Activated CD4-positive, alpha-beta memory T cell treated with anti-CD3 and anti-CD28 coated beads for 36 hours (primary cell): Measurements from ENCODE around the gene GATAD2B. TPM values are rescaled to one million over a fixed set of nuclear protein-coding genes. Genes with fewer than 3 reads are reported as not detected.

Source experiments
- CTCF ChIA-PET: fragments of 350-600 bp; sonication (Branson Sonifier 250); formaldehyde crosslinking; loops from one replicate; lab custom pipeline; 2021; ENCODE audit warnings: antibody characterized with exemption, inconsistent platforms; lab: Charles Lee
- POLR2A ChIA-PET: fragments of 350-600 bp; sonication (Branson Sonifier 250); formaldehyde crosslinking; loops from one replicate; lab custom pipeline; 2021; ENCODE audit warnings: antibody characterized with exemption; lab: Charles Lee
- DNase-seq: peaks from one replicate; pipeline ENCODE4 v3.0.0-alpha.2; 2020
- H3K27ac Mint-ChIP-seq: one replicate; pipeline ENCODE4 v1.8.0; 2021; ENCODE audit warnings: mixed read lengths
- H3K27me3 Mint-ChIP-seq: one replicate; pipeline ENCODE4 v1.8.0; 2021; ENCODE audit warnings: mixed read lengths
- H3K36me3 Mint-ChIP-seq: one replicate; pipeline ENCODE4 v1.8.0; 2021; ENCODE audit warnings: mixed read lengths
- H3K4me1 Mint-ChIP-seq: one replicate; pipeline ENCODE4 v1.8.0; 2021; ENCODE audit warnings: low read depth, mixed read lengths
- H3K4me3 Mint-ChIP-seq: one replicate; pipeline ENCODE4 v1.8.0; 2021; ENCODE audit warnings: mild to moderate bottlenecking, mixed read lengths
- H3K9me3 Mint-ChIP-seq: one replicate; pipeline ENCODE4 v1.8.0; 2021; ENCODE audit warnings: mixed read lengths
- intact Hi-C: fragments of 100-400 bp; cut with micrococcal nuclease; formaldehyde crosslinking; loops from one replicate; pipeline ENCODE4 v1.15.1; 2023
- total RNA-seq, 2 experiments: library from RNA; stranded (reverse); gene quantifications; one replicate each; pipeline ENCODE4 v1.2.3, GENCODE V29; 2021

GATAD2B gene
- total RNA-seq, 2 experiments from 2014 or later, result 66.4 to 67.9 TPM

DNA sequence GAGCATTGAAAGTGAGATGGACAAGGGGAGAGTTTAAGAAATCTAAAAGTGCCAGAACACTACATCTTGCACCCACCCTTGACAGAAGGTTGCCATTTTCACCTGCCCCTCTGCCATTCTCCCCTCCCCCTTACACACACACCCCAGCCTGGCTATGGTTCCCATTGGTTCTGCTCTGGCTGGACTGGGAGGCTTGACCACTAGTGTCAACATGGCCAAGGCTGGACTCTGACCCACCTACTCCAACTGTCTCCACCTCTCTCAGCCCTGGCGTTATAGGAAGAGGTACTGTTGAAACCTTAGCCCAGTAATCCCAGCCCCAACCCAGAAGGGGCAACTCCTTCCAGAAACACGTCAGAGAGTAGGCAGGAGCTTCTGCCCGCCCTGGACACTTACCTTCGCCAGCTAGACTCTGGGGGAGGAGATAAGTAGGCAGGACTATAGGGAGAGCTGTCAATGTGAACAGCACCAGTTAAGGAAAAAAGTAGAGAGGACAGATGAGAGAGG is 31.1 kb upstream of the GATAD2B start:
- Mint-ChIP-seq H3K27ac (peak overlapping the region; percentile 47), H3K4me3 (no peak overlapping the region), H3K36me3 (peaks cover 40% of the 10 kb centered on the region), H3K9me3 (no peaks in the 10 kb centered on the region), H3K27me3 (no peaks in the 10 kb centered on the region), H3K4me1 (peaks cover 31% of the 10 kb centered on the region)
- DNase-seq, result no peak
- CTCF ChIA-PET, result interaction anchor here (1.1 to 1.6 kb wide), 2 partner anchors 8 to 33 kb away, joined by 4 to 5 read pairs; partner anchors contain the start of gene DENND4B
- intact Hi-C loops, result no loop called here
- POLR2A ChIA-PET, result interaction anchor here (0.9 kb wide), 1 partner anchor 24 kb away, joined by 3 read pairs; the partner anchor contains the start of gene JTB

DNA sequence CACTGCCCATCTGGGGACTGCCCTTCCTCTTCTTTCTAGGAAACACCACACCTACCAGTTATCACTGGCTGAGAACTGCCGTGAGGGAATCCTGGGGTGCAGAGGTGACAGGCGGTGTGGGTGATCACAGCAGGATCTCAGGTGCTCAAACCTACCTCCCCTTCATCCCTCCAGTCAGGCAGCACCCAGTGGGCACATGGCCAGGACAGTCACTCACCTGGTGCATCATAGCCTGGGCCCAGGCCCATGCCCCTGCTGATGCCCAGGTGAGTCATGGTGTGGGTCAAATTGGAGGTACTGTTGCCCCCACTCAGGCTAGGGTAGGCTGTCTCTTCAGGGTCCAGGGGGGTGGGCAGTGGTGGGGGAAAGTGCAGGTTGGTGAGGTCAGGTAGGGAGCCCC is 29.0 kb upstream of the GATAD2B start:
- POLR2A ChIA-PET, result no interaction called here
- H3K36me3 Mint-ChIP-seq, result peaks cover 38% of the 10 kb centered on the region
- H3K27ac Mint-ChIP-seq, result no peak overlapping the region
- intact Hi-C loops, result no loop called here
- H3K4me3 Mint-ChIP-seq, result no peak overlapping the region
- peaks cover 26% of the 10 kb centered on the region for H3K4me1 Mint-ChIP-seq
- CTCF ChIA-PET, result no interaction called here
- no peaks in the 10 kb centered on the region for H3K27me3 Mint-ChIP-seq
- H3K9me3 Mint-ChIP-seq, result no peaks in the 10 kb centered on the region
- DNase-seq, result no peak

DNA sequence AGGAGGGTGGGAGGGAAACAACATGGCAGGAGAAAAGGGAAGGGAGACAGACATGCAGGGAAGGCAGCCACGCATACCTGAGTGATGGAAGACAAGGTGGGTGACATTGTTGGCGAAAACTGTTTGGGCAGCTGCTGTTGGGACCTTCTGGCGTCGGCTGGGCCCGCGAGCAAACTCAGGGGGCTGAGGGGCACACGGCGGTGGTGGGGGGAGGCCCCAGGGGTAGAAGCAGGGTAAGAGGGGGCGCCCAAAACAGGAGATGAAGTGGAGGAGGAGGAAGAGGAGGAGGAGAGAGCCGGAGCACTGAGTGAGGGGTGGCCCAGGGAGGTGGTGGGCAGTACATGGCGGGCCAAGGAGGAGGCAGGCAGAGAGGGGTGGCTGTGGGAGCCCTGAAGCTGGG is 28.4 kb upstream of the GATAD2B start:
- POLR2A ChIA-PET, result interaction anchor here (0.9 kb wide), 1 partner anchor 11 kb away, joined by 3 read pairs; no protein-coding TSS in a partner anchor
- no peak for DNase-seq
- peak overlapping the region; percentile 16 for H3K27ac Mint-ChIP-seq
- CTCF ChIA-PET, result interaction anchor here (1.0 kb wide), 1 partner anchor 153 kb away, joined by 3 read pairs; no protein-coding TSS in a partner anchor
- peaks cover 38% of the 10 kb centered on the region for H3K36me3 Mint-ChIP-seq
- no peak overlapping the region for H3K4me3 Mint-ChIP-seq
- no peaks in the 10 kb centered on the region for H3K27me3 Mint-ChIP-seq
- H3K9me3 Mint-ChIP-seq, result no peaks in the 10 kb centered on the region
- intact Hi-C loops, result no loop called here
- H3K4me1 Mint-ChIP-seq, result peaks cover 22% of the 10 kb centered on the region

DNA sequence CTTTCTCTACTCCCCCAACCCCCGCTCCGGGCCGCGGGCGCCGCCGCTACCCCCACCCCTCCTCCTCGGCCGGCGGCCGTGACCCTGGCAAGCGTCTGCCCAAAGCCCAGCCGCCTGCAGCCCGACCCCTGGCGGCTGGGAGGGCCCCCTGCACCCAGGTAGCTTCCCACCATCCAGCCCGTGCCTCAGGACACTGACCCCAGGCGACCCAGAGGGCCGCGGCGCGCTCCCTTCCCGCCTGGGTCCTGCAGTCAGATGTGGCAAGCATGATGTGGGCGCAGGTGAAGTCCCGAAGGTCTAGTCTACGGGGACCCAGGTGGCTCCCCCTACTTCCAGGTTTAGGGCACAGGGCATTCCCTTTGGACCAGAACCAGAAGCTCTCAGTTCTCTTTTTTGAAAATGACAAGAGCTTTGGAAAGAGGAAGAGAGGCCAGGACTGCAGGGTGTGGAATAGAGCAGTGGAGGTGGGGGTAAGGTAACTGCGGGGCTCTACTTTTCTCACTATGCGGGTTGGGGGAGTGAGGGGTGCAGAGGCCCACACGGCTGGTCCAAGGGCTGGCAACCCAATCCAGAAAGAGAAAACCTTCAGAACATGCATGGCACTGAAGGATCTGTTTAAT is 24.0 kb upstream of the GATAD2B start, which contains the start of gene DENND4B:
Gene DENND4B, minus strand, starts transcription at position 97 of the 620 bp plus-strand sequence. CDS start 2,344 bp downstream, outside the sequence.
- peak; percentile 83 for DNase-seq
- Mint-ChIP-seq H3K4me3 (peak within 1 kb of the TSS; percentile 92), H3K27ac (peak within 1 kb of the TSS; percentile 97), H3K36me3 (peaks cover 40% of the 10 kb centered on the region), H3K27me3 (no peaks in the 10 kb centered on the region), H3K9me3 (no peaks in the 10 kb centered on the region), H3K4me1 (peaks cover 25% of the 10 kb centered on the region)
- ChIA-PET POLR2A (interaction anchor here (0.6 to 3.9 kb wide), 12 partner anchors 9 to 171 kb away, joined by 3 to 41 read pairs (median 8); partner anchors contain the start of genes CREB3L4, CRTC2, GATAD2B and RPS27), CTCF (interaction anchor here (0.6 to 4.3 kb wide), 32 partner anchors 8 to 439 kb away, joined by 3 to 31 read pairs (median 4); partner anchors contain the start of genes CREB3L4, CRTC2, JTB and RAB13)
- intact Hi-C loops, result loop anchor here (1.0 kb wide), 2 partner anchors 23 to 149 kb away; no protein-coding TSS in a partner anchor

DNA sequence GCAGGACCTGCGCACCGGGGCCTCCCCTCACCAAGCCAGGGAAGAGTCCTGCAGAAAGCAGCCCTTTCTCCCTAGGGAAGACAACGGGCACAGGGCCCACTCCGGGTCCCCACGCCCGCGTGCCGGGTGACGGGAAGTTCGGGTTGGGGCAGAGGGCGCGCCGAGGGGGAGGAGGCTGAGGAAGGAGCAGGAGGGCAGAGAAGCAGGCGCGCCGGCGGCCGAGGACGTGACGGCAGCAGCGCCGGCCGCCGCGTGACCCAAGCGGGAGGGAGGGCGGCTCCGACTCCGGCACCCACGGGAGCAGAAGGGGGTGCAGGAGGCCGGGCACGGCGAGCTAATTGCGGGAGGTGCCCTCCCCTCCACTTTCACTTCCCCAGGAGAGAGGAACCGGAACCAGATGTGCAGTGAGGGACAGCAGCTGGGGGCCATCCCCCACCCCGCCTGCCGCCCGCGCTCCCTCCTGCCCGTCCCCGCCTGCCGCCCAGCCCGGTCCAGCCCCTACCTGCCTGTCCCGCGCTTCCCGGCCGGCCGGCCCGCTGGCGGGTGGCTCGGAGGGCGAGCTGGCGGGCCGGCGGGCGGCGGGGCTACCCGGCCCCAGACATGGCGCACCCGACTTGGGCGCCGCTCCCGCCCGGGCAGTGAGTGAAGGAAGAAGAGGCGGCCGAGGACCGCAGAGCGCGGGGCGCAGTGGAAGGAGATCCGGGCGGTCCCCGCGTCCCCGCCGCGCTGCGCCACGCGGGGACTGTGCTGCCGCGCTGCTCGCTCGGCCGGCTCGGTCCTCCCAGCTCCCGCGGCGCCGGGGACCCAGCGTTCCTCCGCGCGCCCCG is 23.2 kb upstream of the GATAD2B start:
- intact Hi-C loops, result loop anchor here (1.0 to 2.0 kb wide), 4 partner anchors 12 to 149 kb away; partner anchors contain the start of gene CRTC2
- H3K4me3 Mint-ChIP-seq, result peak overlapping the region; percentile 92
- peak overlapping the region; percentile 97 for H3K27ac Mint-ChIP-seq
- H3K4me1 Mint-ChIP-seq, result peaks cover 25% of the 10 kb centered on the region
- no peaks in the 10 kb centered on the region for H3K9me3 Mint-ChIP-seq
- POLR2A ChIA-PET, result interaction anchor here (0.6 to 3.9 kb wide), 14 partner anchors 10 to 171 kb away, joined by 3 to 41 read pairs (median 8); partner anchors contain the start of genes CREB3L4, CRTC2, GATAD2B and JTB
- peak; percentile 81 for DNase-seq
- peaks cover 36% of the 10 kb centered on the region for H3K36me3 Mint-ChIP-seq
- no peaks in the 10 kb centered on the region for H3K27me3 Mint-ChIP-seq
- CTCF ChIA-PET, result interaction anchor here (0.6 to 4.3 kb wide), 30 partner anchors 8 to 438 kb away, joined by 3 to 31 read pairs (median 6); partner anchors contain the start of genes CREB3L4, CRTC2, GATAD2B and JTB

DNA sequence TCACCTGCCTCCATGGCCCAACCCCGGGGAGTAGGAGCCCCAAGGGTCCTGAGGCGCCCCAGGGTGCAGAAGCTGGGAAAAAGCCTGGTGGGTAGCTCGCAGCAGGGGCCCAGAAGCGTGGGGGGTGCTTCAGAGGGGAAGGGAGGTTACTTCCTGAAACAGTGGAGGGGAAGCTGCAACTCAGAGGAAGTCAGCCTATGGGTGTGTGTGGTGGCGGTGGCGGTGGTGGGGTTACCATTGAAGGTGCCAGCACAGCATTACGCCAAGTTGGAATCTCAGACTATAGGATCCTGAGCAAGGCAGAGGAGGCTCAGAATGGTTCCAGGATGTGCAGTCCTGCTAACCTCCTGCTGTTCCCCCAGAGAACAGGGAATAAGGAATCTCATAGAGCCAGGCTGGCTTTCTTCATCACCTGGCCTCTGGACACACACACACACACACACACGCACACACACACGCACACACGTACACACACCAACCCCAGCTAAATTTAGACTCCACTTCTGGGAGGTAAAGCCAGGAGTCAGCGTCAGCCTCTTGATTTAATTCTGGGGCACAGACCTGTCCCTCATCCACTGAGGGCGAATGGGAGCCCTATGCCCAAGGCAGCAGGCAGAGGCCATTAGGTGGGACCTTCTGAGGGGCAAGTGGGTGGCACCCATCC is 22.5 kb upstream of the GATAD2B start:
- H3K4me3 Mint-ChIP-seq, result peak overlapping the region; percentile 92
- peak overlapping the region; percentile 97 for H3K27ac Mint-ChIP-seq
- ChIA-PET POLR2A (interaction anchor here (0.6 to 3.9 kb wide), 15 partner anchors 11 to 1976 kb away, joined by 3 to 41 read pairs (median 5); partner anchors contain the start of genes CREB3L4, GATAD2B, JTB and RPS27), CTCF (interaction anchor here (0.6 to 4.3 kb wide), 14 partner anchors 9 to 148 kb away, joined by 3 to 31 read pairs (median 10); partner anchors contain the start of genes CREB3L4, CRTC2, GATAD2B and RAB13)
- H3K4me1 Mint-ChIP-seq, result peaks cover 25% of the 10 kb centered on the region
- no peaks in the 10 kb centered on the region for H3K27me3 Mint-ChIP-seq
- H3K9me3 Mint-ChIP-seq, result no peaks in the 10 kb centered on the region
- intact Hi-C loops, result loop anchor here (1.0 to 2.0 kb wide), 2 partner anchors 13 to 140 kb away; partner anchors contain the start of gene CRTC2
- DNase-seq, result peak; percentile 86
- H3K36me3 Mint-ChIP-seq, result peaks cover 36% of the 10 kb centered on the region

DNA sequence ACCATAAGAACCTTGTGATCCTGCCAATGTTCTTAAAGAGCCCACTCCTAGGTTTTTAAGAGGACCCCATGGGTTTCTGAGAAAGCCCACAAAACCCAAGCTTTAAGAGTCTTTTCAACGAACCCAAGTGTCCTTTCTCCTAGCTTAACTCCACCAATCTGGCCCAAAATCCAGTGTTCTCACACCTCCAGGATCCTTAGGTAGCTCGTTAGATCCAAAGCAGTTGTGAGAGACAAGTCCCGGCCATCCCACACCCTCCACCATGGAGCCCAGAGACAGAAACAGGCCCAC is 22.0 kb upstream of the GATAD2B start:
- intact Hi-C loops, result loop anchor here (1.0 to 2.0 kb wide), 2 partner anchors 14 to 140 kb away; partner anchors contain the start of gene CRTC2

DNA sequence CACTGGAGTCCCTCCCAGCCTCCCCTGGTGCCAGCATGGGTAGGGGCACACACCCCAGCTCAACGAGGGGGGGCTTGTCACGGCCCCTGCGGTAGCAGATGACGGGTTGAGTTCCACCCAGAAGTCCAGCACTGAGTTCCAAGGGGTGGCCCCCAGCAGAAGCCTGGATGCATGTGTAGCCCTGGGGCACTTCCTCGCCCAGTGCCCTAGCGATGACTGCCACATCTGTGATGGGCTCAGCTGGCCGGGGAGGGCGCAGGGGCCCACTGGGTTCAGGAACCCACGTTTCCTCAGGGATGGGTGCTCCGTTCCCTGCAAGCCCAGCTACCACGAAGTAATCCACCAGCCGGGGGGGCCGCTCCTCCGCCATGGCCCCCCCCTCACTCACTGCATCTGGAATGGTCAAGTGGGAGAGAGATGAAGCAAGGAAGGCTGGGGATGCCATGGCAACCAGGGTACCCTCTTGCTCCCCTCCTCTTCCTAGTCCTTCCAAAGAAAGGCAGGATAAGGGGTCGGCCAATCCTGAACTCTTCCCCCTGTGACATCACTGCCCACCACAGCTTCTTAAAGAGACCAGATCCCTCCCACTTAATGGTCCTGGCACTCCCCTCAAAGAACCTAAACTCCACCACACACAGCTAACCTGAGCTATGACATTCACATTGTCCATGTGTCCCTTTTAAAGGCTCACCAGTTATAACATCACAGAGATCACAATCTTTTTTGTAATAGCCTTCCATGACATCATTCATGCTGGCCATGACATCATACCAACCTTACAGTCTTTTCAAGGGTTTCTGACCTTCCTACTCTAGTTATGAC is 21.4 kb upstream of the GATAD2B start:
- ChIA-PET CTCF (interaction anchor here (1.0 to 4.3 kb wide), 8 partner anchors 12 to 147 kb away, joined by 3 to 31 read pairs (median 16); partner anchors contain the start of genes CREB3L4, GATAD2B, RAB13 and RPS27), POLR2A (interaction anchor here (0.6 to 3.9 kb wide), 14 partner anchors 12 to 1977 kb away, joined by 3 to 41 read pairs (median 4); partner anchors contain the start of genes CREB3L4, GATAD2B, JTB and RPS27)
- Mint-ChIP-seq H3K9me3 (no peaks in the 10 kb centered on the region), H3K27me3 (no peaks in the 10 kb centered on the region), H3K36me3 (peaks cover 34% of the 10 kb centered on the region), H3K27ac (peak overlapping the region; percentile 97), H3K4me3 (peak overlapping the region; percentile 92), H3K4me1 (peaks cover 25% of the 10 kb centered on the region)
- intact Hi-C loops, result loop anchor here (2.0 kb wide), 1 partner anchor 139 kb away; no protein-coding TSS in a partner anchor
- DNase-seq, result no peak

More for the DNA sequence above, 22.0 kb upstream of the GATAD2B start:
- peak overlapping the region; percentile 92 for H3K4me3 Mint-ChIP-seq
- H3K4me1 Mint-ChIP-seq, result peaks cover 25% of the 10 kb centered on the region
- no peaks in the 10 kb centered on the region for H3K27me3 Mint-ChIP-seq
- CTCF ChIA-PET, result interaction anchor here (1.4 to 4.3 kb wide), 7 partner anchors 12 to 147 kb away, joined by 6 to 31 read pairs (median 18); partner anchors contain the start of genes CREB3L4, GATAD2B, RAB13 and RPS27
- H3K9me3 Mint-ChIP-seq, result no peaks in the 10 kb centered on the region
- POLR2A ChIA-PET, result interaction anchor here (0.6 to 3.9 kb wide), 11 partner anchors 11 to 1977 kb away, joined by 3 to 41 read pairs (median 5); partner anchors contain the start of genes CREB3L4, GATAD2B, JTB and RPS27
- H3K36me3 Mint-ChIP-seq, result peaks cover 35% of the 10 kb centered on the region
- peak overlapping the region; percentile 97 for H3K27ac Mint-ChIP-seq
- no peak for DNase-seq

DNA sequence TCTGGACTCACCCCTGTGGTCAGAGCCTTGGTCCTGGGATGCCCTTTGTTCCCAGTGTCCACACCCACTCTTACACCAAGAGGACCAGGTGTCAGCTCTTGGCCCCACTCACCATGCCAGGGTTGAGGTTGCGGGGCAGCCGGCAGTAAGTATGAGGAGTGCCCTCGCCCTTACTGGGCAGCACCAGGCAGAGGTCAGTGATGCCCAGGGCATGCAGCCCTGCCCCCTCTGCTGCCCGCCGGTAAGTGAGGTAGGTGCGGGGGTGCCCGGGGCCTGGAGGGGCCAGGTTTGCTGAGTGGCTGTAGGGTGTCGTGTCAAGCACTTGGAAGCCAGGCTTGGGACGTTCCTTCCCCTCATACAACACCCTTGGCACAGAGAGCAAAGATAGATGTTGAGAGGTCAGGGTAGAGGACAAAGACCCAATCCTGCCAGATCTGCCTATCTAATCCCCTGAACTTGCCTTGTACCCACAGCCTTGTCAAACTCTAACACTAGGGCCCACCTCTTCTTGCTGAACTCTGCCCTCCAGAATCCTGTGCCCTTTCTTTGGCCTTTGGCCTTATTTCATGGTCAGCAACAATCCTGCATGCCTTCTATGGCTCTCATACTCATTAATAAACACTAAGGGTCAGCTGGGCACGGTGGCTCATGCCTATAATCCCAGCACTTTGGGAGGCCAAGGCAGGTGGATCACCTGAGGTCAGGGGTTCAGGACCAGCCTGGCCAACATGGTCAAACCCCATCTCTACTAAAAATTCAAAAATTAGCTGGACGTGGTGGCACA is 20.2 kb upstream of the GATAD2B start:
- Mint-ChIP-seq H3K36me3 (peaks cover 32% of the 10 kb centered on the region), H3K4me3 (no peak overlapping the region), H3K27me3 (no peaks in the 10 kb centered on the region), H3K27ac (peak overlapping the region; percentile 29), H3K9me3 (no peaks in the 10 kb centered on the region), H3K4me1 (peaks cover 25% of the 10 kb centered on the region)
- CTCF ChIA-PET, result interaction anchor here (1.0 to 4.3 kb wide), 2 partner anchors 24 to 122 kb away, joined by 3 to 29 read pairs; partner anchors contain the start of gene CREB3L4
- intact Hi-C loops, result no loop called here
- no peak for DNase-seq
- POLR2A ChIA-PET, result interaction anchor here (0.7 to 3.9 kb wide), 4 partner anchors 21 to 34 kb away, joined by 3 to 41 read pairs (median 4); partner anchors contain the start of genes GATAD2B and JTB
